ENCODE results near the gene IL11RA.
A peak's percentile ranks its signal among the peaks of the same experiment; 100 is the strongest.

The IL11RA gene

DNA sequence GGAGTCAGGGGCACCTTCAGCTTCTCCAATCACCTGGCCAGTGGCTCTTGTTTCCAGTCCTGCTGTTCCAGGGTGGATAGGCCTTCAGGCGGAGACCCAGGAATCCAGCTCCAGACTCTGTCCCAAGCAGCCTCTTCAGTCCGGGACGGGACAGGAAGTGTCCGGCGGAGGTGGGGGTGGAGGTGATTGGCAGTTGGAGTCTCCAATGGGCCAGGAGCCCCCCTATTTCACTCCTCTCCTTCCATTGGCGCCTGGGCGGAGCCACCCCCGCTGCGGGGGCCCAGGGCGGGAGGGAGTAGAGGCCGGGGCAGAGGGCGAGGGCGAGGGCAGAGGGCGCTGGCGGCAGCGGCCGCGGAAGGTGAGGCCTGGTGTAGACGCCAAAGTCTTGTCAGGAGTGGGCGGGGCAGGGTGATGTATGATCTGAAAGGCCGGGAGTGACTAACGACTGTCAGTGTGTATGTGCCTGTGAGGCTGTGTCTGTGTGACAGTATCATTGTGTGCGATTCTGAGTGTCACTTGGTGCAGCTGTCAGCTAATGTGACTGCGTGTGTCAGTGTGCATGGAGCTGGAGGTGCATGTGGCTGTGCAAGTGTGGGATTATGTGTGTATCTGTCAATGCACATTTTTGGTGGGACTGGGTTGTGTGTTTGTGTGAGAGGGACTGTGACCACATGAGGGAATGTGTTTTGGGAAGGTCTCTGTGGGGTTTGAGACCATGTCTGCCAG is at the start of gene IL11RA:
Gene IL11RA (plus strand): TSS at position 310 of the 726 bp plus-strand sequence. CDS start 3,033 bp downstream, outside the sequence.
- DNase-seq: peak; percentile 21 to 33

DNA sequence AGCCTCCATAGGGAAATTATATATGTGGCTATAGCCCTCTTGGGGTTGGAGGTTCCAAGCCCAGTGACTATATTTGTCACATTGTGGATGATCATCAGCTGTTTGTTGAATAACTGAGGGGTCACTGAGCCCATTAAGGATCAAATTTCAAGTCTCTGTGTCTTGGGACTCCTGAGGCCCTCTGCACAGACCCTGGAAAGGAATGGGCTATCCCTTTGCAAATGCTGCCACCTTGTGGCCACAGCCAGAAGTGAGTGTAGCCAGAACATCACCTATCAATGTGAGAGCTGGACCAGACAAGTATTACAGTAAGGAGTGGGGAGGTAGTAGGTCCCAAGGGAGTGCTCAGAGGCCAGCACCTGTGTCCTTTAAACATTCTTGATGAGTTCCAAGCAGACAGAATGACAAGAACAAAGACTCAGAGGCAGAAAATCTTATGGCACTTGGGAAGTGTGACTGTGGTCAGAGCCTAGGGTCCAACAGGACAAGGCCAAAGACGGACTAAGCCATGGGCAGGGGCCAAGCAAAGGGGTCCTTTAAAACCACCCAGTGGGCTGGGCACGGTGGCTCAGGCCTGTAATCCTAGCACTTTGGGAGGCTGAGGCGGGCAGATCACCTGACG is 48.3 kb upstream of the IL11RA start:
- peak; percentile 77 to 83 for DNase-seq

DNA sequence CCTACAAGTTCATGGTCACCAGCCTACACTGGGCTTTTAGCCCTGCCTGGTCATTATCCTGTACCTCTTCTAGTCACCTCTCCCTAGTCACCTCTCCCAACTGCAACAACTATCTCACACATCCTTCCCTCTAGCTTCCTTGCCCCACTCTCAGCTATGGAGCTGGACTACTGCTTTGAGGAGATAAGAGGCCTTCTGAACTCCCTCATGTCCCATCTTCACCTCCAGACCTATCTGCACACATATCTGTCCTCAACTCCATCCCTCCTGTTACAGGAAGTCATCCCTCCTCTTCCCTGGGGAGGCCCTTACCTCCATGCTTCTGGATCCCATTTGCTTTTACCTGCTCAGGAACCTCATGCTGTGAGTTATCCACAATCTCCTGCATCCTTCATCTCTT is 45.8 kb upstream of the IL11RA start:
- DNase-seq: no peak

DNA sequence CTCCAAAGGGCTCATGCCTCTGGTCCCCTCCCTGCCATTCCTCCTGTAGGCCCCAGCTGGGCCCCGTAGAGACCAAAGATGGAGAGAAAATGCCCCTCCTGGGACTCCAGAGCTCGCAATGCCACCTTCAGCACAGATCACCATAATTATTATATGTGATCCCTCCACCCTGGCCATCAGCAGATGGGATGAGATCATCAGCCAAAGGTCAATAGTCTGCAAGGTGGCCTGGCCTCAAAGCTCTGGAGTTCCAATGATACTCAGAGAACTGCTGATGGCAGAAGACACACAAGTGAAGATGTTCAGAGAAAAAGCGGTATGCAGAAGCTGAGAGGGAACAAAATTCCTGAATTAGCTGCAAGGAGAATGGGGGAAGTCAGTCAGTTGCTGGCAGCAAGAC is 45.1 kb upstream of the IL11RA start:
- DNase-seq: no peak

DNA sequence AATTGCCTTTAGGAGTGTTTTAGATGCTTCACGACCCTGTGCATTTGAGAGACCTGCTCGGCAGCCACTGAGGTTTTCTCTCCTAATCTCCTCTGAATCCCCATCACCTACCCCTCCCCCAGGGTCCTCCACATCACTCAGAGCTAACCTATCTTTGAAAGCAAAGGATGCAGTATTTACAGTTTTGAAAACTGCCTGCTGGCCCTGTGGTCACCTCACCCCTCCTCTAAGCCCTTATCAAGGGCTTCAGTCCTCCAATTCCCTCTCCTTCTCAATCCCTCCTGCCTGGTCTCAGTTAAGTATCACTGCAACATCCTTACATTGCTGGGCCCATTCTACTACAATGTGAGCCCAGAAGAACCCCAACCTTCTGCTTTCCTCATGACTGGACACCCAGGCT is 44.7 kb upstream of the IL11RA start:
- no peak for DNase-seq

DNA sequence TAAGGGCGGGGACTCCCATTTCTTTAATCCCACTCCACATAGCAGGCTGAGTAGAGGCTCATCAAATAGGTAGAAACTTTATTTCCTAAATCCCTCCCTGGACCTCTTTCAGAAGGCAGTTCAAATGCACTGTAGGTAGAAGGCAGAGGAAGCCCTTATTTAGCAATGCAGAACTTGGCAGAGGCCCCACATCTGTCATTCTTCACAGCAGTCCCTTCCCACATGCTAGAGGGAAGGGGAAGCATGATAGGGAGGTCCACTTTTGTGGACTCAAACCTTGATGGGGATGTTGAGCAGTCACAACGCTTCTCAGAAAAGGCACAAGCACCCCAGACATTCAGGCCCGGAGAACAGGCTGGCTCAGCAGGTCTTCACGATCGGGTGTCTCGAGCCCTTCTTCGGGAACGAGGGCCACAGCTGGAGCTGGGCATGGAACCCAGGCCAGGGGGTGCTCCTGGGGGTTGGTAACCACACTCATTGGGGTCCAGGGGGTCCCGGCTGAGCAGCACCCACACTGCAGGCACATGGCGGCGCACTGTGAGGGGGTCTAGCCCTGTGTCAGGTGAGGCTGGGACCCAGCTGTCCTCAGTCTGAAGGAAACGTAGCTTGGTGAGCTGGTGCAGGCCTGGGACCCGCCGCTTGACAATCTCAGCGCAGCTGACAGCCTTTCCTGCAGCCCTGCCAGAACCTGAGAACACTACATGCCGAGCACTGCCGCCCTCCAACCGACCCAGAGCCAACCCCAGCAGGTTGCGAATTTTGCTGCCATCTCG is 41.4 kb upstream of the IL11RA start:
- no peak for DNase-seq

DNA sequence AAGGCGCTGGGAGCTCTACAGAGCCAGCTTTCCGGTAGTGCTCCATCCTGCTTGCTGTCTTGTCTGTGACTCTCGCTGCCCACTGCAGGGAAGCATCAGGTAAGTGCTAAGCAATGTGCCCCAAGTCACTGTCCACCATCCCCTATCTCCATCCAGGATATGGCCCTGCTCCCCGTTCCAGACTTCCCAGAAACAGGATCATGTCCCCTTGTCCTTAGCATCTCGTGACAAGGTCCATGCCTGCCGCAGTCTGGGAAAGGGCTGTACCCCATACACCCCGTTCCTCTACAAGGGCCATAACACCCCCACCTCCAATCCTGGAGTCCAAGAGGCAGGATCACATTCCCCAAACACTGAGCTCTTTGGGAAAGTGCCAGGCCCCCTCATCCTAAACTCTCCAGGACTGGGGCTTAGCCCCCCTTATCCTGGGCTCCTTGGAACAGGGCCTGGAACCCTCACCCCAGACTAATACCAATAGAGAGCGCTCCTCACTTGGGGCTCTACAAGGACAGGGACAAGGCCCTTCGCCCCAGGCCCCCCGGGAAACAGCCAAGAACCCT is 40.7 kb upstream of the IL11RA start:
- DNase-seq: no peak

DNA sequence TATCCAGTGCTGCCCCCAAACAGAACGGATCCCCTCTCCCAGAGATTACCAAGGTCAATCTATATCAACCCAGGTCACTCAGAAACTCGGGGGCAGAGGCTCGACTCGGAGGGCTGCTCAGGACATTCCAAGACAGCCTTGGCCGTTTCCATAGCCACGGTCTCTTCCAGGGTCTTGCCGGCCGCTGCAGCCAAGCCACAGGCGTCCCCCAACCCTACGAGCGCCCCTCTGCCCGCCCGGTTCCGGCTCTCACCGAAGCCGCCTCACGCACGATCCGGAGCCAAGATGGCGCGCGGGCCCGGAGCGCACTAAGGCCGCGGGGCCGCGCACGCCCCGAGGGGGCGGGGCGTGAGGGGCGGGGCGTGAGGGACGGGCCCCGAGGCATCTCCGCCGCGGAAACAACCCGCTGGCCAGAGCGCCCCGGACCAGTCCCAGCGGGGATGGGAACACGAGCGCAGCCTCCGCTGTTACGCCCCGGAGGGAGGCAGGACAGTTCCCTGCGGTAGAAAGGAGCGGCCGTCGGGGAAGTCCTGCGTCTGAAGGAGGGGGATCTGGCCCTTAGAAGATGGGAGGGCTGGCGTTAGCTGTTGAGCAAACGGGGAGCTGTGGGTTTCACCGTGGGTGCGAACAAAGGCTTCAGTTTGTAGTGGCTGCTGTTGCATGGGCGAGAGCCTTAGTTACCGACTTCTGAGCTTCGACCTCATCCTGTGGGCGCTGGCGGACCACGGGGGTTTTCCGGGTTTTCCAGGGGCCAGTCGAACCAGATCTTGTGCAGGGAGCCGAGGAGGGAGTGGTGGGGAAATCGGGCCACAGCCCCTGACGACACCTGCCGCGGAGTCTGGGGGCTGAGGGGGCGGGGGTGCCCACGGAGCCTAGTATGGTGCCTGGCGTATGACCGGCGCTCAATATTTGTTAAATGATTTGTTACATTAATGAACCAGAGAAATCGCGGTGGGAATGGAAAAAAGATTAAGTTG is 39.9 kb upstream of the IL11RA start, which contains the start of gene RPP25L:
Gene RPP25L (minus strand): TSS at position 287 of the 977 bp plus-strand sequence. CDS start 801 bp downstream, outside the sequence.
- DNase-seq: peak; percentile 84 to 86

DNA sequence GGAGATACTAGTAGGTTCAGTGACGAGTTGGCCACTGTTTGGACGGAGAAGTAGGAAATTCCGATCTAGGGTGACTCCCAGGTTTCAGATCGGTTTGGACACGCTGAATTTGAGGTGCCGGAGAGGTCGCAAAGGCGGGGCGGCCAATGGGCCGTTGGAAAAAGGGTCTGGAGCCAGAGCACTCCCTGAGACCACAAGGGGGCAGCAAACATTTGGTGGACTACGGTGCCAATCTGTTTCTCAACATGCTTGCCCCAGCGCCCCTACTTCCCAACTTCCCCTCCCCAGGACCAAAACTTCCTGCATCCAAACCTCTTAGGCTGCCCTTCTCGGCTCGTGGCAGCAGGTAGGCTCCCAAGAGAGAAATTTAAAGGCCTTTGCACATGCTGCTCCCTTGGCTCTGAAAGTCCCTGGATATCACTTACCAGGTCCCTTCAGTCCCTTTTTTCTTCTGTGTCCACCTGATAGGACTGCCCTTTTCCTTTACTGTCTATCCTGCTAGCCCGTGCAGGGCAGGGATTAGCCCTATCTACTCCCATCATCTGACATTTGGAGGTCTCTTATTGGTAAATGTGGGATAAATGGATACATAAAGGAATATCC is 39.1 kb upstream of the IL11RA start:
- DNase-seq: peak; percentile 74 to 77

DNA sequence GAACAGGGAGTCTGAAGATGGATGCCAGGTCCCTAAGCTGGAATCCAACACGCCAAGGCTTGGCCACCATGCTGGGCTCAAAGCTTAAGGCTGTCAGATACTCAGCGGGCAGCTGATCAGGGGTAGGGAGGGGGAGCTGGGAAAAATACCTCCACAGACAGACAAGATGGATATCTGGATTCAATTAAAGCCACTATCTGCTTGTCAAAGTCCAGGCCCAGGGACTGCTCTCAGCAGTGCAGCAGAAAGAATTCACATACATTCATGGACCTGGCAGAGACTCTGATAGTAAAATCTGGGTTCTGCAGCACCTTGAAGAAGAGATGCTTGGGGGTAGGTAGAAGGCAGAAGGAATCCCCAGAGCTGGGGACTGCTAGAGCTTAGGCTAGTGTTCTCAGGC is 36.9 kb upstream of the IL11RA start:
- DNase-seq: no peak

DNA sequence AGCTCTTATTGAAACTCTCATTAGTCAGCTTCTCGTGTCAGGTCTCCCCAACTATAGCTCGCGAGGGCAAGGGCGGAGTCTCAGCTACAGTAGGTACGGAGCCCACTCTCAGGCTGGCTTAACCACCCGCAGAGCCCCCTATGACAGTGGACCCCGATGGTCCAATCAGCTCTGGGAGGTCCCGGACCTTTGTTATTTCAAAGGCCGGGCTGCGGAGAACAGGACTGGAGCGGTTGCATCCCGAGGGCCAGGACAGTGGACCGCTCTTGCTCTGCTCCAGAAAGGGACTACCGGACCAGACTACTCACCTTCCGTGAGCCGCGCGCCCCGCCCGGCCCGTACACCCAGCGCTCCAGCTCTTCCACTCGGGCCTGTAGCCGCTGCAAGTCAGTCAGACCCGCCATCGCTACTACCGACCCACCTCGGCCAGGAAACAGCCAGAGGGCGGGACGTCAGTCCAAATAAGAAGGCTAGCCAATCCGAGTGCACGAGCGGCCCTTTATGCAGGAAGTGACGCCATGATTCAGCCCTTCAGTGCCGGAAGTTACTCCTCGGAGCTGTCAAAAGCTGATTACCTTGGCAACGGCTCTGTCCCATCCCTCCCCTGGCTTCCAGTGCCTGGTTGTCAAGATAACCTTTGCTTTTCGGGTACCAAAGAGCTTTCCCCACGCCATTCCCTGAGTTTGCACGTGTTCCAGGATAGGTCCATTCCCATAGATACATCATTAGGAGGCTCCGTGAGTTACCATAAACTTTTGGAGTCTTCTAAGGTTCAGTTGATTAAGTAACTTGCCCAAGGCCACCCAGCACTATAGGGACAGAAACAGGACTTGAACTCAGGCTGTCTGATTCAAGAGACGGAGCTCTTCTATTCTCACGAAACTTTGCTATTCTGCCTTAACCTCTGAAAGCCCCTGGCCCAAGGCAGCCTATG is 31.7 kb upstream of the IL11RA start, which contains the start of gene DCTN3:
Gene DCTN3 (minus strand): TSS at position 435 of the 934 bp plus-strand sequence. CDS start 31 bp downstream, at position 404.
- peak; percentile 95 for DNase-seq

DNA sequence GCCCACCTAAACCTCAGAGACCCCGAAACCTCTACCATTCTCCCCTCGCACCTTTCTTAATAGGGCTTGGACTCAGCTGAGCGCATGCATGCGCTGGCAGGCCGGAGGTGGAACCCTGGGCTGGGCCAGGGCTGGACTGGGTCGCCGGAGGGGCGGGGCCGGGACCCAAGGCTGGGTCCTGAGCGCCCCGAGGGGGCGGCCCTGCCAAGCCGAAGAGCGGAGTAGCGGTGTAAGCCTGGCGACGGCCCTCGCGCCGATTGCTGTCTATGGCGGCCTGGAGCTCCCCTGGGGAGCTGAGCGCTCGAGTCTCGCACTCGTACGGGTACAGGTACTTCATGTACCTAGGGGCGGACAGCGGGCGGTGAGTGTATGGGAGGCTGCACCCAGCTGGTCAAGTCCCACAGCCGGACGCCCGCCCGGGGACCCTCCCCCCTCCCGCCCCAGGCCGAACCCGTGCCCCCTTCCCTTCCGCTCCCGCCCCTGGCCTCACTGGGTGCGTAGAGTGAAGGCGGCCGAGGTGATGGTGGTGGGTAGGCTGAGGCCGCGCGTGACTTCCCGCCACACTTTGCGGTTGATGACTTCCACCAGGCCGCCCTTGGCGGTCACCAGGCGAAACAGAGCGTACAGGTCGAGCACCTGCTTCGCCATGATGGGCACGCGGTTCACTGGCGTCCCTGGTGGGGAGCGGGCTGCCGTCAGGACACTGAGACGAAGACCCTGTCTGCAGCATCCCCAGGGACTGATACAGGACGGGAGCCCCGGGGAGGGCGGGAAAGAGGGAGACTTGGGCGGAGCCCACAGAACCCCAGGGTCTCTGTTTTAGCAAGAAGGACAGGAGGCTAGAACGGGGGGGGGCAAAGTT is 28.4 kb upstream of the IL11RA start:
- DNase-seq: peak in 1 of 2 donors; percentile 14

DNA sequence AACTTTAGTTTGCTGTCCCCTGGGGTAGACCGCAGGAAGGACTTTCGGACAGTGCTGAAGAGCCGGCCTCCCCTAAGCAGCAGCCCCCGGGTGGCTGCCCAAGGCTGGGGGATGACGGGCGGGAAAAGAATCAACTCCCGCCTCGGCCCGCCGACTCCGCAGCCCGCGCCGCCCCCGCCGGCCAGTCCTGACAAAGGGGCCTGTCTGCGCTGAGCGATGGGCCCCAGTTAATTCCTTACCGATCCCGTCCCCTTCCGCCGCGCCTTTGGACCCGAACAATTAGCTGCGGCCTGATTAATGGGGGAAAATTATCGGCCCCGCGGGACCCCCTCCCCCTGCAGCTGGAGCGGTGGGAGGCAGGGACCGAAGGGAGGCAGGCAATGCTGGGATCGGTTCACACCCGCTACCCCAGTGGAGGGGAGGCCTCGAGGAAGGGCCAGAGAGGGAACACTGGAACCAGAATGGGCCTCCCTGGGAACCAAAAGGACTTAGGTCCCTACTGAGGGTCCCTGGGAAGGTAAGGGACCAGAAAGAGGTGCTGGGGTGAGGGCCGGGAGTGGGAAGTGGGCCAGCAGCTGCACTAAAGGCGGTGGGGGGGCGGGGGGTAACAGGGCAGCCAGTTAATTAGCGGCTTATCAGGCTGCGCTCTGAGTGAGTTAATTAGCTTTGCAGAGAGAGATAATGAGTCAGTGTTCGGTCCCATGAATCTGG is 27.4 kb upstream of the IL11RA start:
- no peak for DNase-seq

DNA sequence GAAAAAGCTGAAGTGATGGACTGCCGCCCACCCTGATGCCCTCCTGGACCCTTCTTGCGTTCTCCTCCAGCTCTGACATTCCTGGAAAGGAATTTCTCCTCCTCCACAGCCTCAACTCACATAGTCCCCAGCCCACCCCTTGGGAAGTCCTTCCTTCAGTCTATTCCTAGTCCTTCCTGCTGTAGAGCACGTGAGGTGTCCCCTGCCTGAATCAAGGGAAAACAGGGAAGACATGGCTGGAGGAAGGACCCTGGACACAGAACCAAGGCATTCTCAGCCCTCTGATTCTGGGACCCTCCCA is 26.8 kb upstream of the IL11RA start:
- DNase-seq: no peak

DNA sequence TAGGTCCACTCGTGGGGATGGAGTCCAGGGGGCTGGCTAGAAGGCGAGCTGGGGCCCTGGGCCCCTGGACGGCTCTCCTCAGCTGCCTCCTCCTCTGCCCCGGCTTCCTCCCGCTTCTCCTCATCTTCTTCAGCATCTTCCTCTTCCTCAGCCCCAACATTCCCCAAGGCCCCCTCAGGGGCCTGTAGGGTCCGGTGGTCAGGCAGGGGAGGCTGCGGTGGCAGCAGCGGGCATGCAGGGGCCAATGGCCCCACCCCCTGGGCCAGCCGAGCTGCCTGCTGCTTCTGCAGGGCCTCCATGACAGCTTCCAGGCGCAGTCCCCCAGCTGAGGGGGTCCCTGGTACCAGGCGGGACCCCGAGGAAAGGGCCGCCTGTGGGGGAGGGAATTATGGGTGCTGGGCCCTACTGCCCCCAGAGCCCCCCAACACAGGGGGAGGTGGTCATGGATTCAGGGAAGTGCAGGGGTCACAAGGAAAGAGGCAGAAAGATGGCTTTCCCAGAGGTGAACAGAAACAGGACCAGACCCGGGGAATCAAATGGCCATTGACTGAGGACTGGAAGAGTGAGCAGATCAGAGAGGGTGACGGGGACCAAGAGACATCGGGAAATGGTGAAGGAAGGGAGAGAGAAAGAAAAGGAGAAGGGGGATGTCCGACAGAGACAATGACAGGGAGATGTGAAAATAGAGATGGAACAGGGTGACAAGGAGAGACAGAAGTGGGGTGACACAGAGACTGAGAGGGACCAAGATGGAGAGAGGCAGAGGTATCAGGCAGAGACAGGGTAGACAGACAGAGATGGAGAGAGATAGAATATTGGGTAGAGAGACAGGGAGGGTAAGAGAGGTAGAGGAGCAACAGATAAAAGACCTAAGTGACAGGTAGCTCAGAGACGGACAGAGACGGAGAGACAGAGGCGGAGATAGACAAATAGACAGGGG is 24.0 kb upstream of the IL11RA start:
- DNase-seq: no peak

DNA sequence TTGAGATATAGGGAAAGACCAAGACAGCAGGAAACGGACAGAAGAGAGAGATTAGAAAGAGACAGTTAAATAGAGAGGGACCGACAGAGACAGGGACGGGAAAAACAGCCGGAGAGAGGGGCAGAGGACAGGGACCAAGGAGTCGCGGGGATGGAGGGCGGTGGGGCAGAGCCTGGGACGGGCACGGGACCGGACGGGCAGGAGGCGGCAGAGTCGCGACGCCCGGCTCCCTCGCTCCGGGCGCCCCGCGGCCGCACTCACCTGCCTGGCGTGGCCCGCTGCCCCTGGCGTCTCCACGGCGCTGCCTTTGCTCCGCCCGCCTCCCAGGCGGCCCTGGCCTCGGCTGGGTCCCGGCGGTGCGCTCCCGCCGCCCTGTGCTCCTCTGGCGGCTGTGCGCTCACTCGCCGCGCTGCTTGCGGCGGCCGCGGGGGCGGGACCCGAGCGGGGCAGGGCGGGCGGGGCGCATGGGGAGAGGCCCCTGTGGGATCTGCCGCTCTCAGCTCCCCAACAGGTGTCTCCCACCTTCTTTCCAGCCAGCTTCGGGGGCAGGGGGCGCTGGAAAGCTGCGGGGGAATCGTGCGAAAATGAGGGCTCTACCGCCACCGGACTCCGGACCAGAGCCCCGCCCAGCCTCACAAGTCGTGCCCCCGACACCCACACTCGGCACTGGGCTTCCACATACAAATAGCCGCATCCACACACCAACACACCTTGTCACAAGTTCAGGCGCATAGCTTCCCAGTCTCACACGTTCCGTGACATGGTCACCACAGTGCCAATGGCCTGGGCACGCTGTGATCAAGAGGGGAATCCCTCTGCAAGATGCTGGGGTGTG is 23.1 kb upstream of the IL11RA start, which contains the start of gene ARID3C:
Gene ARID3C (minus strand): TSS at position 411 of the 835 bp plus-strand sequence. CDS start 1,052 bp downstream, outside the sequence.
- peak; percentile 35 to 48 for DNase-seq

DNA sequence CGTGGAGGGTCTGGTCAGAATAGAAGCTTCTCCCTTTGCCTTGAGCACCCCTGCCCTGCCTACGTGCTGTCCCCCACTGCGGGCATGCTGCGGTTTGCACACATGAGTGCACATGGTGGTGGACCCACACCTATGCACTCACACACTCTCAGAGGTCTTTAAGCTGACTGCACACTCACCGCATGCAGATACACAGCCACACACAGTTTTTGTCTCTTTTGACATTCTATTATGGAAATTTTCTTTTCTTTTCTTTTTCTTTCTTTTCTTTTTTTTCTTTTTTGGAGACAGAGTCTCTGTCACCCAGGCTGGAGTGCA is 22.5 kb upstream of the IL11RA start:
- DNase-seq: no peak
